ENCODE data around the gene HSD17B12.
A peak's percentile ranks its signal among the peaks of the same experiment; 100 is the strongest.

Gene HSD17B12

GRCh38 chr11:43880640-43881159 is 200.2 kb downstream of the HSD17B12 start, which contains the start of gene ALKBH3:
Gene ALKBH3 (plus strand): TSS chr11:43880831. CDS start chr11:43882653, 1,822 bp downstream.
- H3K4me1 ChIP-seq = no peaks in the 10 kb centered on the region
- no peaks in the 10 kb centered on the region for H3K36me3 ChIP-seq (ENCODE audit: control insufficient read depth, insufficient read depth, low read length)
- H2AFZ ChIP-seq = peak within 1 kb of the TSS; percentile 99
- peak within 1 kb of the TSS; percentile 76 for H3K9ac ChIP-seq
- H3K4me3 ChIP-seq (ENCODE audit: low read depth, low read length) = peak within 1 kb of the TSS; percentile 90
- TF ChIP-seq CTCF (IDR thresholded peaks at IDR 0.05) = no peak
- peak within 1 kb of the TSS; percentile 65 for H3K4me2 ChIP-seq (ENCODE audit: low read length)
- H3K27me3 ChIP-seq (ENCODE audit: control insufficient read depth, insufficient read depth, low read length) = no peaks in the 10 kb centered on the region
- H3K9me3 ChIP-seq (ENCODE audit: control insufficient read depth, low read length) = no peaks in the 10 kb centered on the region
- peak within 1 kb of the TSS; percentile 32 for H3K27ac ChIP-seq
- no peaks in the 10 kb centered on the region for H3K79me2 ChIP-seq

GRCh38 chr11:43892851-43893250 is 212.3 kb downstream of the HSD17B12 start:
- Histone ChIP-seq H3K36me3 (ENCODE audit: control insufficient read depth, insufficient read depth, low read length) (no peaks in the 10 kb centered on the region), H3K27me3 (ENCODE audit: control insufficient read depth, insufficient read depth, low read length) (no peaks in the 10 kb centered on the region), H3K4me1 (no peaks in the 10 kb centered on the region)

GRCh38 chr11:43894546-43894945 is 214.0 kb downstream of the HSD17B12 start:
- no peak for TF ChIP-seq CTCF (IDR thresholded peaks at IDR 0.05)
- Histone ChIP-seq H3K27ac (no peak overlapping the region), H3K4me1 (no peaks in the 10 kb centered on the region), H3K4me2 (ENCODE audit: low read length) (no peak overlapping the region), H3K79me2 (no peaks in the 10 kb centered on the region), H3K9ac (no peak overlapping the region), H2AFZ (no peak overlapping the region), H3K4me3 (ENCODE audit: low read depth, low read length) (no peak overlapping the region), H3K9me3 (ENCODE audit: control insufficient read depth, low read length) (no peaks in the 10 kb centered on the region), H3K27me3 (ENCODE audit: control insufficient read depth, insufficient read depth, low read length) (no peaks in the 10 kb centered on the region), H3K36me3 (ENCODE audit: control insufficient read depth, insufficient read depth, low read length) (no peaks in the 10 kb centered on the region)

More at GRCh38 chr11:43892851-43893250, 212.3 kb downstream of the HSD17B12 start:
- Histone ChIP-seq H3K27ac (no peak overlapping the region), H3K9ac (no peak overlapping the region), H3K4me3 (ENCODE audit: low read depth, low read length) (no peak overlapping the region), H3K79me2 (no peaks in the 10 kb centered on the region), H3K9me3 (ENCODE audit: control insufficient read depth, low read length) (no peaks in the 10 kb centered on the region), H3K4me2 (ENCODE audit: low read length) (no peak overlapping the region), H2AFZ (no peak overlapping the region)
- TF ChIP-seq CTCF (IDR thresholded peaks at IDR 0.05) = no peak

GRCh38 chr11:43895601-43896000 is 215.1 kb downstream of the HSD17B12 start:
- no peaks in the 10 kb centered on the region for H3K36me3 ChIP-seq (ENCODE audit: control insufficient read depth, insufficient read depth, low read length)
- no peaks in the 10 kb centered on the region for H3K79me2 ChIP-seq
- no peak overlapping the region for H3K4me3 ChIP-seq (ENCODE audit: low read depth, low read length)
- no peak overlapping the region for H3K4me2 ChIP-seq (ENCODE audit: low read length)
- no peak overlapping the region for H3K27ac ChIP-seq
- no peaks in the 10 kb centered on the region for H3K27me3 ChIP-seq (ENCODE audit: control insufficient read depth, insufficient read depth, low read length)
- H2AFZ ChIP-seq = no peak overlapping the region
- no peak for TF ChIP-seq CTCF (IDR thresholded peaks at IDR 0.05)
- no peak overlapping the region for H3K9ac ChIP-seq
- no peaks in the 10 kb centered on the region for H3K9me3 ChIP-seq (ENCODE audit: control insufficient read depth, low read length)
- H3K4me1 ChIP-seq = no peaks in the 10 kb centered on the region

GRCh38 chr11:43898574-43898973 is 218.0 kb downstream of the HSD17B12 start:
- Histone ChIP-seq H3K27me3 (ENCODE audit: control insufficient read depth, insufficient read depth, low read length) (no peaks in the 10 kb centered on the region), H3K4me2 (ENCODE audit: low read length) (no peak overlapping the region), H3K27ac (no peak overlapping the region), H3K79me2 (no peaks in the 10 kb centered on the region), H3K4me1 (no peaks in the 10 kb centered on the region), H3K9ac (no peak overlapping the region), H2AFZ (no peak overlapping the region), H3K9me3 (ENCODE audit: control insufficient read depth, low read length) (no peaks in the 10 kb centered on the region), H3K36me3 (ENCODE audit: control insufficient read depth, insufficient read depth, low read length) (no peaks in the 10 kb centered on the region), H3K4me3 (ENCODE audit: low read depth, low read length) (no peak overlapping the region)
- TF ChIP-seq CTCF (IDR thresholded peaks at IDR 0.05) = no peak
